Caki2 (cell line): ENCODE results near the gene C2orf72. TPM values are rescaled to one million over a fixed set of nuclear protein-coding genes. Genes with fewer than 3 reads are reported as not detected.

Experiments
- DNase-seq: peaks from one replicate; pipeline ENCODE4 v3.0.0-alpha.2; 2015; ENCODE audit warnings: low read depth
- in situ Hi-C: cut with HindIII; loops from 2 replicates; pipeline ENCODE4 v1.10.0; 2016; ENCODE audit warnings: low sequenced_read_pairs, low pct_unique_long_range_greater_than_20kb, mixed read lengths
- total RNA-seq: library from RNA; depleted of rRNA; stranded (reverse); fragments of >200 nt; shearing (Covaris generic); gene quantifications from 2 replicates; pipeline ENCODE4 v1.2.3, GENCODE V29; 2014; ENCODE audit warnings: low replicate concordance

The C2orf72 gene
- total RNA-seq, 1 experiment from 2014 or later = 12.8 TPM

- peak; percentile 39 for DNase-seq
- in situ Hi-C loops = no loop called here
Observed at GRCh38 chr2:231037731-231038482, 584 bp downstream of the C2orf72 start.

- DNase-seq = no peak
- in situ Hi-C loops = no loop called here
Observed at GRCh38 chr2:231038483-231039293, 1.4 kb downstream of the C2orf72 start.

GRCh38 chr2:231039294-231039664 is 2.0 kb downstream of the C2orf72 start:
- DNase-seq = no peak
- in situ Hi-C loops = no loop called here

GRCh38 chr2:231039821-231040364 is 2.6 kb downstream of the C2orf72 start:
- in situ Hi-C loops = no loop called here

GRCh38 chr2:231041061-231041689 is 3.9 kb downstream of the C2orf72 start:
- no peak for DNase-seq
- in situ Hi-C loops = no loop called here

More at GRCh38 chr2:231039821-231040364, 2.6 kb downstream of the C2orf72 start:
- no peak for DNase-seq

- in situ Hi-C loops = no loop called here
- no peak for DNase-seq
Observed at GRCh38 chr2:231043796-231044195, 6.5 kb downstream of the C2orf72 start.

GRCh38 chr2:231046916-231047273 is 9.6 kb downstream of the C2orf72 start:
- in situ Hi-C loops = no loop called here
- DNase-seq = no peak

- no peak for DNase-seq
- in situ Hi-C loops = no loop called here
Observed at GRCh38 chr2:231047274-231047922, 10.1 kb downstream of the C2orf72 start.

- no peak for DNase-seq
- in situ Hi-C loops = no loop called here
Observed at GRCh38 chr2:231047923-231048915, 10.9 kb downstream of the C2orf72 start.

- DNase-seq = no peak
- in situ Hi-C loops = no loop called here
Observed at GRCh38 chr2:231049286-231050017, 12.1 kb downstream of the C2orf72 start.

- no peak for DNase-seq
- in situ Hi-C loops = no loop called here
Observed at GRCh38 chr2:231050018-231050901, 12.9 kb downstream of the C2orf72 start.

GRCh38 chr2:231051116-231051515 is 13.8 kb downstream of the C2orf72 start:
- in situ Hi-C loops = no loop called here
- DNase-seq = no peak

GRCh38 chr2:231052494-231053451 is 15.4 kb downstream of the C2orf72 start:
- DNase-seq = peak; percentile 77
- in situ Hi-C loops = no loop called here

- in situ Hi-C loops = no loop called here
- no peak for DNase-seq
Observed at GRCh38 chr2:231053846-231054245, 16.5 kb downstream of the C2orf72 start.
